ENCODE measurements around the gene POFUT2. TPM values are rescaled to one million over a fixed set of nuclear protein-coding genes. Genes with fewer than 3 reads are reported as not detected.

The POFUT2 gene
- total RNA-seq, 1 experiment from 2014 or later = 25.1 TPM

DNA sequence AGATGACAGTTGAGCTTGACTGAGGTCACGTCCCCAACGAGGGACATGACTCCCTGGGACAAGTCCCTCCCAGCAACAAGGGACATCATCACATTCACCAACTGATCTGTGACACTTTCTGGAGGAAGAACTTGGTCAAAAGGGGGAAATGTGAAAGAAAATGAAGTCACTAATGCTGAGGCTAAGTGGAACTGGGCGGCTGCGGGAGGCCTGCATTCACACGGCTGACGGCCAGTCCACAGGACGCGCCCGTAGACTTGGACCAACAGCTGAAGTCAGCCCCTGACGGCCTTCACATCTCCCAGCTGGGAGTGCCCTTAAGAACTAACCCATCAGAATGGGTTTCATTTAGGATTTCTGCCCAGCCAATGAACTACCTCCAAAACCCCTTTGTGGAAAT is 26.6 kb downstream of the POFUT2 start:
- intact Hi-C loops (cut with micrococcal nuclease; ENCODE audit: unreplicated experiment) = no loop called here
- Histone ChIP-seq H3K4me1 (ENCODE audit: insufficient read depth, low read length, poor library complexity, severe bottlenecking) (no peaks in the 10 kb centered on the region), H3K4me3 (ENCODE audit: low read depth, low read length, poor library complexity, severe bottlenecking) (no peak overlapping the region), H3K36me3 (ENCODE audit: insufficient read depth, low read length, poor library complexity, severe bottlenecking) (peaks cover 10% of the 10 kb centered on the region), H3K27me3 (replicated peaks; ENCODE audit: insufficient read depth, low read depth, low read length, poor library complexity) (no peaks in the 10 kb centered on the region), H3K9me3 (ENCODE audit: low read depth, low read length, poor library complexity, severe bottlenecking) (no peaks in the 10 kb centered on the region), H3K27ac (ENCODE audit: low read depth, low read length, poor library complexity, severe bottlenecking) (no peak overlapping the region)
- no peak for DNase-seq (ENCODE audit: low spot score)
- TF ChIP-seq EZH2 (IDR thresholded peaks at IDR 0.05; ENCODE audit: borderline replicate concordance, low read depth, low read length, poor library complexity, severe bottlenecking) = no peak
- TF ChIP-seq, protein P1, sequence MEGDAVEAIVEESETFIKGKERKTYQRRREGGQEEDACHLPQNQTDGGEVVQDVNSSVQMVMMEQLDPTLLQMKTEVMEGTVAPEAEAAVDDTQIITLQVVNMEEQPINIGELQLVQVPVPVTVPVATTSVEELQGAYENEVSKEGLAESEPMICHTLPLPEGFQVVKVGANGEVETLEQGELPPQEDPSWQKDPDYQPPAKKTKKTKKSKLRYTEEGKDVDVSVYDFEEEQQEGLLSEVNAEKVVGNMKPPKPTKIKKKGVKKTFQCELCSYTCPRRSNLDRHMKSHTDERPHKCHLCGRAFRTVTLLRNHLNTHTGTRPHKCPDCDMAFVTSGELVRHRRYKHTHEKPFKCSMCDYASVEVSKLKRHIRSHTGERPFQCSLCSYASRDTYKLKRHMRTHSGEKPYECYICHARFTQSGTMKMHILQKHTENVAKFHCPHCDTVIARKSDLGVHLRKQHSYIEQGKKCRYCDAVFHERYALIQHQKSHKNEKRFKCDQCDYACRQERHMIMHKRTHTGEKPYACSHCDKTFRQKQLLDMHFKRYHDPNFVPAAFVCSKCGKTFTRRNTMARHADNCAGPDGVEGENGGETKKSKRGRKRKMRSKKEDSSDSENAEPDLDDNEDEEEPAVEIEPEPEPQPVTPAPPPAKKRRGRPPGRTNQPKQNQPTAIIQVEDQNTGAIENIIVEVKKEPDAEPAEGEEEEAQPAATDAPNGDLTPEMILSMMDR (conservative IDR thresholded peaks at IDR 0.05; ENCODE audit: low read depth, low read length) = no peak
- CTCF ChIA-PET = no interaction called here
- BruUV-seq (replicated peaks) = no TSS peak
- POLR2A ChIA-PET (ENCODE audit: low non-redundant PET) = no interaction called here

GRCh38 chr21:45260191-45260825 is 27.4 kb downstream of the POFUT2 start:
- DNase-seq (ENCODE audit: low spot score) = no peak
- intact Hi-C loops (cut with micrococcal nuclease; ENCODE audit: unreplicated experiment) = no loop called here
- H3K4me3 ChIP-seq (ENCODE audit: low read depth, low read length, poor library complexity, severe bottlenecking) = no peak overlapping the region
- CTCF ChIA-PET = interaction anchor here (0.5 kb wide), 1 partner anchor 30 kb away, joined by 3 read pairs; no protein-coding TSS in a partner anchor
- no peaks in the 10 kb centered on the region for H3K9me3 ChIP-seq (ENCODE audit: low read depth, low read length, poor library complexity, severe bottlenecking)
- POLR2A ChIA-PET (ENCODE audit: low non-redundant PET) = no interaction called here
- no TSS peak for BruUV-seq (replicated peaks)
- H3K4me1 ChIP-seq (ENCODE audit: insufficient read depth, low read length, poor library complexity, severe bottlenecking) = no peaks in the 10 kb centered on the region
- no peak overlapping the region for H3K27ac ChIP-seq (ENCODE audit: low read depth, low read length, poor library complexity, severe bottlenecking)
- H3K36me3 ChIP-seq (ENCODE audit: insufficient read depth, low read length, poor library complexity, severe bottlenecking) = peaks cover 10% of the 10 kb centered on the region
- H3K27me3 ChIP-seq (replicated peaks; ENCODE audit: insufficient read depth, low read depth, low read length, poor library complexity) = no peaks in the 10 kb centered on the region
- no peak for TF ChIP-seq EZH2 (IDR thresholded peaks at IDR 0.05; ENCODE audit: borderline replicate concordance, low read depth, low read length, poor library complexity, severe bottlenecking)
- TF ChIP-seq, protein P1 (conservative IDR thresholded peaks at IDR 0.05; ENCODE audit: low read depth, low read length) = no peak

- no TSS peak for BruUV-seq (replicated peaks)
- Histone ChIP-seq H3K27me3 (replicated peaks; ENCODE audit: insufficient read depth, low read depth, low read length, poor library complexity) (no peaks in the 10 kb centered on the region), H3K9me3 (ENCODE audit: low read depth, low read length, poor library complexity, severe bottlenecking) (no peaks in the 10 kb centered on the region), H3K36me3 (ENCODE audit: insufficient read depth, low read length, poor library complexity, severe bottlenecking) (peaks cover 4% of the 10 kb centered on the region), H3K27ac (ENCODE audit: low read depth, low read length, poor library complexity, severe bottlenecking) (no peak overlapping the region), H3K4me3 (ENCODE audit: low read depth, low read length, poor library complexity, severe bottlenecking) (no peak overlapping the region), H3K4me1 (ENCODE audit: insufficient read depth, low read length, poor library complexity, severe bottlenecking) (no peaks in the 10 kb centered on the region)
- TF ChIP-seq, protein P1 (conservative IDR thresholded peaks at IDR 0.05; ENCODE audit: low read depth, low read length) = no peak
- no peak for TF ChIP-seq EZH2 (IDR thresholded peaks at IDR 0.05; ENCODE audit: borderline replicate concordance, low read depth, low read length, poor library complexity, severe bottlenecking)
- no peak for DNase-seq (ENCODE audit: low spot score)
- POLR2A ChIA-PET (ENCODE audit: low non-redundant PET) = no interaction called here
- intact Hi-C loops (cut with micrococcal nuclease; ENCODE audit: unreplicated experiment) = no loop called here
- CTCF ChIA-PET = no interaction called here
Measured at GRCh38 chr21:45259206-45259840, 28.4 kb downstream of the POFUT2 start.
